NCI-H748 (cell line): ENCODE results near the gene AKNAD1.
A peak's percentile ranks its signal among the peaks of the same experiment; 100 is the strongest.
"Not testable (repeated sequence)": the region's sequence is repeated elsewhere in the genome, so short reads cannot be mapped to it uniquely, and the experiment has no call there.

Experiments used
- DNase-seq: peaks from one replicate; lab custom pipeline; 2025; ENCODE audit not compliant: unreplicated experiment; lab: John Stamatoyannopoulos, UW

The AKNAD1 gene

GRCh38 chr1:108856994-108857393 is at the start of gene AKNAD1:
TSS of gene AKNAD1 (minus strand) at chr1:108857094. CDS start at chr1:108852664, 4,430 bp downstream.
- no peak for DNase-seq

DNA sequence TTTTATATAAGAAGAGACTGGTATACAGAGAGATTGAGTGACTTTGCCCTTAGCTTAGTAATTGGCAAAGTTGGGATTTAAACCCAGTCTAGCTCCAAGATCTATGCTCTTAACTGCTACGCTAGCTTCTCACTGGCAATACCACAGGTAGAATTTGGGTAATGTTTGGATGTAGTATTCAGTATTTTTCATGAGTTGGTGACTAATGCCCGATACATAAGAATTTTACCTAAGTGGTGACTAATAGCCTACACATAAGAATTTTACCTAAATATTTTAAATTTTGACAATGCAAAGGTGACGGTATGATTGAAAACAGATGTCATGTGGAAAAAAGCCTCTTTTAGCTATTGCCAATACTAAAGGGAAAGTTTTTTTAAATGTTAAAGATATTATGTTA is 44.2 kb upstream of the AKNAD1 start:
- DNase-seq: no peak

GRCh38 chr1:108897865-108898720 is 41.2 kb upstream of the AKNAD1 start:
- peak; percentile 70 for DNase-seq

DNA sequence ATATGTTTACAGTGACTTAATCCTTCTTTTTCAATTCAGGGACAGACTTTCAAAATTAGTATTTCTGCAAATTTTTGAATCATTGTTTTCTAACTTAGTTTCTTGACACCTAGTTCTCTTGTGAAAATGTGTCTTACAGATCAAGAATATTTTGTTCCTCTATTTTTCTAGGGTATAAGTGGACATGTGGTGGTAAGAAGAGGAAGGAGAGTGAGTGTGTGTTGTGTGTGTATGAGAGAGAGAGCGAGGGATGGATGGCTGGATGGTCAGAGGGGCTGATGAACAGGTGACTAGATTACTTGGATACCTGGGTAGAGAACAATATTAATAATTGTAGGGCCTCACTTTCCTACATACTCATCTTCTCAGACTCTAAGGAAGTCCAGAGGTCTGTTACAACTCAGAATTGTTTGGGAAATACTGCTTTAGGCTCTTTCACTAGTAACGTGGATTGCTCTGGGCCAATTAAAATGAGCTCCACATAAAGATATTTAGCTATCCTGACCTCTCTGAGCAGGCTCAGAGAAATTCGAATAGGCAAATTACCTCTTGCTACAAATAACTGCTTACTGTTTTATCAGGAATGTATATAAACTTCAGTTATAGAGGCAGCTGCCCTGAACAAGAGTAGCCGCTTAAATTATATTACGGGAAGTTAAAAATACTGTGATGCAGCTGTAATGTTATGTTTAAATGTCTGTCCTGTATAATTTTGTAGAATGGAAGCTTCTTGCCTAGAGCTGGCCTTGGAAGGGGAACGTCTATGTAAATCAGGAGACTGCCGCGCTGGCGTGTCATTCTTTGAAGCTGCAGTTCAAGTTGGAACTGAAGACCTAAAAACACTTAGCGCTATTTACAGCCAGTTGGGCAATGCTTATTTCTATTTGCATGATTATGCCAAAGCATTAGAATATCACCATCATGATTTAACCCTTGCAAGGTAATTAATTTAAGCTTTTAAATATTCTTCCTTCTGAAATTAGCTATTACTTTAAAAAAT is 39.6 kb upstream of the AKNAD1 start:
- DNase-seq: no peak

- DNase-seq: no peak
Measured at GRCh38 chr1:108893141-108893530, 36.2 kb upstream of the AKNAD1 start.

DNA sequence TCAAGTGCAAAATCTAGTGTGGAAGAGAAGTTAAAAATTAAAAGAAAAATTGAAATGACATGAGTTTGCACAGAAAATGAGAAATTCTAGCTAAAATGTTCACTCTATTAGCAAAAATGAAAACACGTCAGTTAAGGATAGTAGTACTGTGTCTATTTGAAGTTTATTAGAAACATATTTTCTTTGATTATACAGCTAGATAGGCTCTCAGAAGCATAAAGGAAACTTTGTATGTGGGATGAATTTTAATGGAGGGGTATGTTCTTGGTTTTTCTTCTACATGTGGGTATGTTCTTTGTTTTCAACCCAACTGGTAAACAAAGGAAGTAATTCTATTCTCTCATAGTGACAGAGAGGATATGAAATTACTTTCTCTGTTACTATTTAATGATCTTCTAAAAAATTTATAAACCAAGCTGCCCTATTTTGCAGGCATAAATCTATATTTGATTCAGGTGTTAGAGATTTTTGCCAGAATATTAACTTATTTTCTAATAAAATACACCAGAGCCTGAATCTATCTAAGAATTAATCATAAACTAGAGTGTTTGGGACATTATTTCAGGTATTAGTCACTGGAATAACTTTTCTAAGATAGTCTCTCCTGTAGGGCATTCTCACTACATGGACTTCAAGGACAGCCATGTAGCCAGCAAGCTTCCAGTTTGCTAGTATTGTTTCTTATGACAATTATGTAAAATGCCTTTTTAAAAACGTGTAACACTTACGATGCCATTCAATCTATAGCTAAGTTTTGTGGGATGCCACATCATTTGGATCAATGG is 35.7 kb upstream of the AKNAD1 start:
- DNase-seq: no peak

- DNase-seq: no peak
Measured at GRCh38 chr1:108889706-108890384, 33.0 kb upstream of the AKNAD1 start.

- DNase-seq: not testable (repeated sequence)
Measured at GRCh38 chr1:108889006-108889645, 32.2 kb upstream of the AKNAD1 start.

GRCh38 chr1:108886292-108886691 is 29.4 kb upstream of the AKNAD1 start:
- no peak for DNase-seq

DNA sequence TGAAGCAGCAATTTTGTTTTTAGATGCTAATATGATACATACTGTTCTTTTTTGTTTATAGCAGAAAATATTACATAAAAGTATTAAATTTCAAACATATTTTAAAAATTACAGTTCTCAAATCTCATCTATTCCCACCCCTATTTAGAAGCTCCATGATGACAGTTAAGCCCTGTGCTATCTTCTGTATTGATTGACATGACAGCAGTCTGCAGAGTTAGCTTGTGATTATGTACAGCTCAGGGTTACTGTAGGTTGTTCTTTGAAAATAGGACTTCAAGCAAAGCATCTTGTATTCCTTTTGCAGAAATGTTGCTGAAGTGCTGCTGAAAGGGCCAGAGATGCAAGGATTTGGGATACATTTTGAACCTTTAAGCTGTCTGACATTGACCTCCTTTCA is 28.1 kb upstream of the AKNAD1 start:
- no peak for DNase-seq

DNA sequence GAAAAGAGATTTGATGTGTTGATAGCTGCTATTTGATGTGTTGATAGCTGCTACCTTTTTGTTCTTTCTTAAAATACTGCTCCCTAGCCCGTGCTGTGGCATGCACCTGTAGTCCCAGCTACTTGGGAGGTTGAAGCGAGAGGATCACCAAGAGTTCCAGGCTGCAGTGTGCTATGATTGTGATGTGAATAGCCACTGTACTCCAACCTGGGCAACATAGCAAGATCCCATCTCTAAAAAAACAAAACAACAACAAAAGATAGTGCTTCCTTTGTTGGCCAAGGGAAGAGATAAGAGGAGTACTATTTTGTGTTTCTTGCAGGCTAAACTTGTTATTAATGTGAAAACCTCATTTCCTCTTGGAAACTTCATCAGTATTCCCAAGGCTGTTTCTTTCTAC is 25.9 kb upstream of the AKNAD1 start:
- no peak for DNase-seq

GRCh38 chr1:108881369-108881768 is 24.5 kb upstream of the AKNAD1 start:
- DNase-seq: no peak

GRCh38 chr1:108880850-108881249 is 24.0 kb upstream of the AKNAD1 start:
- DNase-seq: no peak

DNA sequence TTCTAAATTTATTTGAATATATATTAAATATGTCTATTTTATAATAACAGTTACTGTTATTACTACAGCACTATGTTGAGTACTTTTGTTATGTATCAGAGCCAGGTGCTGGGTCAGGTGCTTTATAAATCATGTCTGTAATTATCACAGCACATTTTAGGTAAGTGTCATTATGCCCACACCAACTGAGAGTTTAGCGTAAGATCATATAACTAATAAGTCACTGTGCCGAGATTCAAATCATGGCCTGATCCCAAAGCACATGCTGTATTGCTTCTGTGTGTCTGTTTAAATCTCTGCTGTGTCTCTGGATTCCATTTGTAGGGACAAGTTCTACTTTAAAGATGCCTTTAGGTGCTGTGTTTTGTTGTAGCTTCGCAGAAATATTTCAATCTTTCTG is 21.8 kb upstream of the AKNAD1 start:
- peak; percentile 62 for DNase-seq

GRCh38 chr1:108878160-108878469 is 21.2 kb upstream of the AKNAD1 start:
- DNase-seq: no peak

GRCh38 chr1:108877348-108878159 is 20.7 kb upstream of the AKNAD1 start:
- peak; percentile 60 for DNase-seq

DNA sequence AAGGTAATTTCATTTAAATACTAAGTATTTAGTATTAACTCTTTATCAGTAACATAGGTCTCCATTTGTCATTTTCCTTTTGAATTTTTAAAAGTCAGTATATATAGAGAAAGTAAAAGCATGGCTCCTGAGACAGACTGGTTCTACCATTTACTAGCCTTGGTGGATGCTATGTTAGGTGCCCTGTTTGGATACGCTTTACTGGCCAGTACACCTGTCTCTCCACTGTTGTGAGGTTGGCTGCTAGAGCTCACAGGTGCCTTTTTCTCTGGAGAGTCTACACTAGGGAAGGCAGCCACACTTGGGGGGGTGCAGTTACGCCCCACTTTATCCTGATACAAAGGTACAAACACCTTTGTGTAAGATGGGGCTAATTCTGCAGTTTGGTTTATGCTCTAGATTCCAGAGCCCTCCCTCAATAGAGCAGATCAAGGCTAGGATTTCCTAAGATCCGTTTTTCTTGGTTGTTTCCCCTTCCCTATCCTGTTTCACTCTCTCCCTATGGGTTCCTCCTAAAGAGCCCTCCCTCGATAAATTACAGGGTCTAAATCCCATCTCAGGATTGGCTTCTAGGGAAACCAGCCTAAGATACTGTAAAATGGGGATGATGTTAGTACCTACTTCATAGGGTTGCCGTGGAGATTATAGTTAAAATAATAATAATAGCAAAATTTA is 14.3 kb upstream of the AKNAD1 start:
- DNase-seq: no peak

DNA sequence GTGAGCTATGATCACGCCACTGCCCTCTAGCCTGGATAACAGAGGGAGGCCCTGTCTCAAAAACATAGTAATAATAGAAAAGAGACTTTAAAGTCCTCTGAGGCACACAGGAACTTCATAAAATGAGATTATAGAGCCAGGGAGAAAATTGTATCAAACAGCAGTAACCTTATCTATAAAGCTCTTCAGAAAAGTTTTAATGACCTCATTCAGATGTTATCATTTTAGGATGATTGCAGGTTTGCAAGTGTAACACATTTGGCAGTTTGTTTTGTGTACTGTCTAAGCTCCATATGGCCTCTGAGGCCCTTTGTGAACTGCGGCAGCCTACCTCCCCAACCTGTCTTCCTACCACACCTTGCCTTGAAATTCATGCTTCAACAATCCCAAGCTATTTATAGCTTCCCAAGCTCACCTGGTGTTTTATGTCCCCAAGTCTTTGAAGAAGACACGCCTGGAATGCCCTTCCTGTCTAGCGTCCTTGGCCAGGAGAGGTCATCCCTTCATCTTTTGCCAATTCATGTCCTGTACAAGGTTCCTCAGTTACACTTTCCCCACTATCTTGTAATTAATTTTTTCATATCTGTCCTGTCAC is 8.5 kb upstream of the AKNAD1 start:
- DNase-seq: no peak
